Measurements from ENCODE around the gene PRG3.
A peak's percentile ranks its signal among the peaks of the same experiment; 100 is the strongest.

GRCh38 chr11:57426439-57426928 is 45.5 kb upstream of the PRG3 start:
- TF ChIP-seq POLR2AphosphoS5 (IDR thresholded peaks at IDR 0.05; ENCODE audit: low read depth, low read length), result no peak; the same call in 1 of the 2 replicates
- TF ChIP-seq POLR2A (IDR thresholded peaks at IDR 0.05; ENCODE audit: low read depth, low read length), result peak; percentile 15
- TF ChIP-seq TAF1 (IDR thresholded peaks at IDR 0.05; ENCODE audit: borderline replicate concordance, low read depth, low read length), result no peak

Data from GM12892 (cell line).